Neural progenitor cell (in vitro differentiated cells): ENCODE data around the gene PBX1.

Experiments used
- EZH2 ChIP-seq: fragments of 200-600 bp; sonication (generic); IDR thresholded peaks from 2 replicates; pipeline ENCODE4 v1.6.1; 2017; ENCODE audit warnings: antibody characterized with exemption, mild to moderate bottlenecking, moderate library complexity
- EZH2phosphoT487 ChIP-seq: fragments of 200-600 bp; sonication (generic); IDR thresholded peaks from 2 replicates; pipeline ENCODE4 v1.6.1; 2017; ENCODE audit warnings: antibody characterized with exemption
- TF ChIP-seq, protein P1 (sequence below): fragments of 200-600 bp; sonication (generic); IDR thresholded peaks from 2 replicates; pipeline ENCODE4 v1.5.1; 2017; ENCODE audit warnings: antibody characterized with exemption, mild to moderate bottlenecking

DNA sequence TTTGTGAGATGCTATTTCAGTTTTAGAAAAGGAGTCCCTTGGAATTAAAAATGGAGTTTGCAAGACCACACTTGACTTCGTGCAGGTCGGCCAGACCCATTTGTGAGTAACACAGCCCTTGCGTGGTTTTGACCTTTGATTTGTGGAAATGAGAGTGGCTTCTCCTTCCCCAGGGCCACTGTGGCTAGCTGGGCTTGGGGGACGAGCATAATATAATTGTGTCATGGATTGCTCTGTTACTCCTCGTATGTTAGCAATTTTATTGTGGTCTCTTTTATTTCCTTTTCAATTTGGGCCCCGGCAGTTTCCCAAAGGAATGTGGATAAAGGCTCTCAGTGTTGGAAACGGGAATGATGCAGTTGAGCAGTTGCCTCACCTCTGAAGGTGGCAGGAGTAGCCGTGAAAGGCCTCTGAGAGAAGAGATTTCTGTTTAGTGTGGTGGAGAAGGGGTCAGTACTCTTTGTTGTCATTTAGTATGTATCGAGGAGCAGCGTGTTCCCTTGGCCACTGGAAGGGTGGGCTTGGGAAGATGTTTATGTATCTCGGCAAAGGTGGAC lies 194.6 kb downstream of the PBX1 start:
- TF ChIP-seq, protein P1, sequence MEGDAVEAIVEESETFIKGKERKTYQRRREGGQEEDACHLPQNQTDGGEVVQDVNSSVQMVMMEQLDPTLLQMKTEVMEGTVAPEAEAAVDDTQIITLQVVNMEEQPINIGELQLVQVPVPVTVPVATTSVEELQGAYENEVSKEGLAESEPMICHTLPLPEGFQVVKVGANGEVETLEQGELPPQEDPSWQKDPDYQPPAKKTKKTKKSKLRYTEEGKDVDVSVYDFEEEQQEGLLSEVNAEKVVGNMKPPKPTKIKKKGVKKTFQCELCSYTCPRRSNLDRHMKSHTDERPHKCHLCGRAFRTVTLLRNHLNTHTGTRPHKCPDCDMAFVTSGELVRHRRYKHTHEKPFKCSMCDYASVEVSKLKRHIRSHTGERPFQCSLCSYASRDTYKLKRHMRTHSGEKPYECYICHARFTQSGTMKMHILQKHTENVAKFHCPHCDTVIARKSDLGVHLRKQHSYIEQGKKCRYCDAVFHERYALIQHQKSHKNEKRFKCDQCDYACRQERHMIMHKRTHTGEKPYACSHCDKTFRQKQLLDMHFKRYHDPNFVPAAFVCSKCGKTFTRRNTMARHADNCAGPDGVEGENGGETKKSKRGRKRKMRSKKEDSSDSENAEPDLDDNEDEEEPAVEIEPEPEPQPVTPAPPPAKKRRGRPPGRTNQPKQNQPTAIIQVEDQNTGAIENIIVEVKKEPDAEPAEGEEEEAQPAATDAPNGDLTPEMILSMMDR: no peak
- no peak for TF ChIP-seq EZH2
- no peak for TF ChIP-seq EZH2phosphoT487
